HG02798 (cell line): Measurements from ENCODE around the gene HLA-DOA.

Experiments used
- ATAC-seq: cut with Tn5 transposase; IDR thresholded peaks from one replicate; pipeline ENCODE4 v1.9.1; 2021; ENCODE audit warnings: mild to moderate bottlenecking; ENCODE audit not compliant: unreplicated experiment, poor library complexity

The HLA-DOA gene

GRCh38 chr6:32968093-32968866 is 41.1 kb downstream of the HLA-DOA start, which contains the start of gene BRD2:
TSS of gene BRD2 (plus strand) at chr6:32968594. CDS start at chr6:32972899, 4,305 bp downstream.
- peak; percentile 34 for ATAC-seq

- no peak for ATAC-seq
Measured at GRCh38 chr6:32967151-32968091, 42.0 kb downstream of the HLA-DOA start.

GRCh38 chr6:32964776-32965175 is 44.6 kb downstream of the HLA-DOA start:
- no peak for ATAC-seq

- ATAC-seq: no peak
Measured at GRCh38 chr6:32963866-32964265, 45.5 kb downstream of the HLA-DOA start.

GRCh38 chr6:32962213-32962826 is 47.1 kb downstream of the HLA-DOA start:
- no peak for ATAC-seq

- no peak for ATAC-seq
Measured at GRCh38 chr6:32960563-32960962, 48.8 kb downstream of the HLA-DOA start.

- ATAC-seq: no peak
Measured at GRCh38 chr6:32956176-32956575, 53.2 kb downstream of the HLA-DOA start.

GRCh38 chr6:32954986-32955802 is 54.2 kb downstream of the HLA-DOA start:
- no peak for ATAC-seq

GRCh38 chr6:32954267-32954666 is 55.1 kb downstream of the HLA-DOA start:
- no peak for ATAC-seq
